SHP77 treated with DMSO at 0.1 percent for 48 hours (cell line): ENCODE results near the gene RPAP3.

Source experiments
- DNase-seq: peaks from one replicate; lab custom pipeline; 2025; lab: John Stamatoyannopoulos, UW

RPAP3 gene

GRCh38 chr12:47721431-47721973 is 15.7 kb upstream of the RPAP3 start:
- no peak for DNase-seq

GRCh38 chr12:47718531-47718930 is 12.7 kb upstream of the RPAP3 start:
- DNase-seq: no peak

- DNase-seq: peak; percentile 38
Measured at GRCh38 chr12:47717443-47718193, 11.8 kb upstream of the RPAP3 start.

GRCh38 chr12:47717046-47717442 is 11.2 kb upstream of the RPAP3 start:
- DNase-seq: no peak

GRCh38 chr12:47715877-47716548 is 10.2 kb upstream of the RPAP3 start:
- no peak for DNase-seq

- peak; percentile 56 for DNase-seq
Measured at GRCh38 chr12:47715393-47715876, 9.6 kb upstream of the RPAP3 start.

- no peak for DNase-seq
Measured at GRCh38 chr12:47714826-47715386, 9.1 kb upstream of the RPAP3 start.

- no peak for DNase-seq
Measured at GRCh38 chr12:47712171-47712570, 6.3 kb upstream of the RPAP3 start.

GRCh38 chr12:47711448-47711847 is 5.6 kb upstream of the RPAP3 start:
- no peak for DNase-seq

GRCh38 chr12:47710278-47710677 is 4.4 kb upstream of the RPAP3 start:
- DNase-seq: no peak

- no peak for DNase-seq
Measured at GRCh38 chr12:47709671-47710070, 3.8 kb upstream of the RPAP3 start.

- DNase-seq: no peak
Measured at GRCh38 chr12:47709237-47709636, 3.4 kb upstream of the RPAP3 start.

GRCh38 chr12:47707905-47708543 is 2.2 kb upstream of the RPAP3 start:
- DNase-seq: no peak

GRCh38 chr12:47707355-47707754 is 1.5 kb upstream of the RPAP3 start:
- no peak for DNase-seq

GRCh38 chr12:47705229-47705565 is 633 bp downstream of the RPAP3 start:
- no peak for DNase-seq

GRCh38 chr12:47704719-47705118 is 1.1 kb downstream of the RPAP3 start:
- DNase-seq: no peak

- no peak for DNase-seq
Measured at GRCh38 chr12:47700263-47700662, 5.6 kb downstream of the RPAP3 start.

- no peak for DNase-seq
Measured at GRCh38 chr12:47698631-47699030, 7.2 kb downstream of the RPAP3 start.

- no peak for DNase-seq
Measured at GRCh38 chr12:47698055-47698454, 7.8 kb downstream of the RPAP3 start.

- DNase-seq: no peak
Measured at GRCh38 chr12:47689215-47689614, 16.6 kb downstream of the RPAP3 start.

GRCh38 chr12:47687636-47688035 is 18.2 kb downstream of the RPAP3 start:
- DNase-seq: no peak

- peak; percentile 5 for DNase-seq
Measured at GRCh38 chr12:47686645-47687240, 19.1 kb downstream of the RPAP3 start.
